Subcutaneous adipose tissue (tissue), 4 donors: ENCODE data around the gene RTKN. TPM values are rescaled to one million over a fixed set of nuclear protein-coding genes. Genes with fewer than 3 reads are reported as not detected.

Experiments
- CTCF ChIP-seq: fragments of 450-650 bp; IDR thresholded peaks from one replicate; pipeline ENCODE4 v1.5.1; 2016; ENCODE audit warnings: low read depth, mild to moderate bottlenecking, control low read depth, antibody characterized with exemption, moderate library complexity
- total RNA-seq, 4 donors: library from RNA; depleted of rRNA; stranded (reverse); fragments of >200 nt; gene quantifications; one replicate each; pipeline ENCODE4 v1.1.0, GENCODE V29; 2016

Gene RTKN
- total RNA-seq, 4 donors from 2014 or later = 1.8 to 11.2 (median 8.2) TPM

- TF ChIP-seq CTCF = no peak
These were observed 24.0 kb downstream of the RTKN start for GRCh38 chr2:74417763-74418162.

DNA sequence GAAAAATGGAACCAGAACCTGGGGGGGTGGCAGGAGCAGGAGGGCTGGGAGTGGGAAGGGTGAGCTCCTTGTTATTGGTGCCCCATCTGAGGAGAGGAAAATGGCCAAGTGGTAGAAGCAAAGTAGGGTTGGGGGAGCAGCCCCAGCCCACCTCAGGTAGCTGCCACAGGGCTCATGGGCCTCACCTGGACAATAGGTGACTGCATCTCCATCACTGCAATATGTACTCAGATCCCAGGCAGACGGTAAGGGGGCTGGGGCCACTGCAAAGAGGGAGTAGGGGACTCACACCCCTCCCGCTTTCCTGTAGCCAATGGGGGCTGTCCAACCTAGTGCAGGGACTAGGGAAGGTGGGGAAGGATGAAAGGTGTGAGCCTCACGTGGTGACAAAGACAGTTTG lies 24.5 kb downstream of the RTKN start:
- TF ChIP-seq CTCF = no peak

GRCh38 chr2:74416778-74417177 lies 25.0 kb downstream of the RTKN start:
- TF ChIP-seq CTCF = no peak

DNA sequence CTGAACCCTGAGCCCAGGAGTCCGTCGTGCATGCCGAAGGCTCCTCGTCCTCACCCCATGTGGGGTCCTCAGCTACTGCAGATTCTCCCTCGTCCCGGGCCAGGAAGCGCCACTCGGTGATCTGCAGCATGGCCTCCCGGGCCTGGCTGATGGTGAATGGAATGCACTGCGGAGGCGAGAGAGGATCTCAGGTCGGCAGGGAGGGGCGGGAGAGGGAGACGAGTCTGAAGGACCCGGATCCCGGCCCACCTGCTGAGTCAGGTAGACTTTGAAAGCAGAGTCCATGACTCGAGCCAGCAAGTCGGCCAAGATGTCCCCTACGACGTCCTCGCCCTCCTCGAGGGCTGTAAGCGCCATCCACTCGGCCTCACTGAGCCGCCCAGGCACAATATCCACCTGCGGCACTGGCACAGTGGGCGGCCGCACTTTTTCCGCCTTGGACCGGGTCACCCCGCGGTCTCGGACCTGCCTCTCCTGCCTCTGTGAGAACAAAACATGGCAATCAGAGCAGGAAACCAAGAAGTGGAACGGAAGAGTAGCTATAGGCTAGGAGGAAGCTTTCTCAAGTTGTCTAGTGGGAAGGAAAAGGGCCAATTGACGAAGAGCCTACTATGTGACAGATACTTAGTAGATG lies 25.9 kb downstream of the RTKN start:
- TF ChIP-seq CTCF = no peak

GRCh38 chr2:74414881-74415761 lies 26.6 kb downstream of the RTKN start:
- no peak for TF ChIP-seq CTCF

- TF ChIP-seq CTCF = no peak
These were observed 27.3 kb downstream of the RTKN start for GRCh38 chr2:74414441-74414840.

GRCh38 chr2:74413001-74413698 lies 28.6 kb downstream of the RTKN start:
- no peak for TF ChIP-seq CTCF
